GM12874 (cell line): ENCODE measurements around the gene EVPLL.

Experiments
- TF ChIP-seq, protein P1 (sequence below): IDR thresholded peaks from 2 replicates; pipeline ENCODE4 v1.5.1; 2011; ENCODE audit warnings: low read depth, mild to moderate bottlenecking, control low read depth, low read length, moderate library complexity; ENCODE audit not compliant: insufficient read depth

The EVPLL gene

DNA sequence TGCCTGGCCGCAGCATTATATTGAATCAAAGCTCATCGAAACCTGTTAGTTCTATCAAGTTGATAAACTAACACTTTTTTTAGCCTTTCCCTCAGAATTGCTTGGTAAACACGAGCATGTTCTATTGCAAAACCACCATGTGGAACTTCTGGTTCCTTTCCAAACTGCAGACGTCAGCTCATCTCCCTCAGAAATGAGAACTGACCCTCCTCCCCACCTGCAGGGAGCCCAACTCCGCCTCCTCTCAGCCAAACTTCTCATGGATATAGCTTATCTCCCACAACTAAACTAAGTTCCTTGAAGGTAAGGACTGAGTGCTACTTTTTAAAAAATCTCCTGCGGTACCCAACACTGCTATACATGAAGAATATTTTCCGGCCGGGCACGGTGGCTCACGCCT is 21.0 kb upstream of the EVPLL start:
- TF ChIP-seq, protein P1, sequence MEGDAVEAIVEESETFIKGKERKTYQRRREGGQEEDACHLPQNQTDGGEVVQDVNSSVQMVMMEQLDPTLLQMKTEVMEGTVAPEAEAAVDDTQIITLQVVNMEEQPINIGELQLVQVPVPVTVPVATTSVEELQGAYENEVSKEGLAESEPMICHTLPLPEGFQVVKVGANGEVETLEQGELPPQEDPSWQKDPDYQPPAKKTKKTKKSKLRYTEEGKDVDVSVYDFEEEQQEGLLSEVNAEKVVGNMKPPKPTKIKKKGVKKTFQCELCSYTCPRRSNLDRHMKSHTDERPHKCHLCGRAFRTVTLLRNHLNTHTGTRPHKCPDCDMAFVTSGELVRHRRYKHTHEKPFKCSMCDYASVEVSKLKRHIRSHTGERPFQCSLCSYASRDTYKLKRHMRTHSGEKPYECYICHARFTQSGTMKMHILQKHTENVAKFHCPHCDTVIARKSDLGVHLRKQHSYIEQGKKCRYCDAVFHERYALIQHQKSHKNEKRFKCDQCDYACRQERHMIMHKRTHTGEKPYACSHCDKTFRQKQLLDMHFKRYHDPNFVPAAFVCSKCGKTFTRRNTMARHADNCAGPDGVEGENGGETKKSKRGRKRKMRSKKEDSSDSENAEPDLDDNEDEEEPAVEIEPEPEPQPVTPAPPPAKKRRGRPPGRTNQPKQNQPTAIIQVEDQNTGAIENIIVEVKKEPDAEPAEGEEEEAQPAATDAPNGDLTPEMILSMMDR: no peak

DNA sequence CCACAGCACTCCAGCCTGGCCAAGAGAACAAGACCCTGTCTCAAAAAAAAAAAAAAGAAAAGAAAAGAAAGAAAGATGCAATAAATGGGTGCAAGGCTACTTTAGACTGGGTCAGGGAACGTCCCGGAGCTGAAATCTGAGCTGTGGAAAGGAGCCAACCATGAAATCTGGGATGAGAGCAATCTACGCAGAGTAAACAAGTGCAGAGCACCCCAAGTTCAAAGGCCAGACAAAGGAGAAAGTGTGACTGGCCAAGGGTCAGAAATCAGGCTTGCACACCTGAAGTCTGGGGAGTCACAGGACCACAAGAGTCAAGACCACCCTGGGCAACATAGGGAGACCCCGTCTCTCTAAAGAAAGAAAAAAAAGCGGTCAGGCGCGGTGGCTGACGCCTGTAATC is 17.1 kb upstream of the EVPLL start:
- TF ChIP-seq, protein P1: no peak

DNA sequence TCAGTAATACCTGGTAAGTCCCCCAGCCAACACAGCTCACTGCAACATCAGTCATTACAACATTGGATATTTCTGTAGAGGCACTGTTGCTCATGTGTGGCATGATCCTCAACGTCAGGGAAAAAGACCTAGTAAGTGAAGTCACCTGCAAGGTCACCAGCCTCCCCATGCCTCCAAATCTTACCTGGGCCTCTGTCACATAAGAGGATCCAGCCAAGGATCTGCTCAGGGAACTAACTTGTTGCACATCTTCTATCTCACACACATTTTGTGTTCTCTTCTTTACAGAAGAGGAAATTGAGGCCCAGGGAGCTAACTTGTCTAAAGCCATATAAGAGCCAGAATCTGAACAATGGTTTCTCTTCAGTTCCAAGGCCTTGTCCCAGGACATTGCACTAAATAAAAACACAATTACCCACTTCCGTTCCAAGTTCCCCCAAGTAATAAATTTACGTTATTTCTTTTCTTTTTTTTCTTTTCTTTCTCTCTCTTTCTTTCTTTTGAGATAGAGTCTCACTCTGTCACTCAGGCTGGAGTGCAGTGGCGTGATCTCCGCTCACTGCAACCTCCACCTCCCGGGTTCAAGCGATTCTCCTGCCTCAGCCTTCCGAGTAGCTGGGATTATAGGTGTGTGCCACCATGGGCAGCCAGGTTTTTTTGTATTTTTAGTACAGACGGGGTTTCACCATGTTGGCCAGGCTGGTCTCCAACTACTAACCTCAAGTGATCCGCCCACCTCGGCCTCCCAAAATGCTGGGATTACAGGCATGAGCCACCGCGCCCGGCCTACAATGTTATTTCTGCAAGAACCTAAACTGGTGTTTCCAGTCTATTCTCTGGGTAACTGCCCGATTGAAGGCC is 15.5 kb upstream of the EVPLL start:
- TF ChIP-seq, protein P1: no peak

GRCh38 chr17:18362698-18363100 is 14.9 kb upstream of the EVPLL start:
- TF ChIP-seq, protein P1: no peak

GRCh38 chr17:18363101-18364049 is 14.2 kb upstream of the EVPLL start, which contains the start of gene SHMT1:
Gene SHMT1 (minus strand): TSS chr17:18363550. CDS start chr17:18355981, 7,569 bp downstream.
- TF ChIP-seq, protein P1: no peak

DNA sequence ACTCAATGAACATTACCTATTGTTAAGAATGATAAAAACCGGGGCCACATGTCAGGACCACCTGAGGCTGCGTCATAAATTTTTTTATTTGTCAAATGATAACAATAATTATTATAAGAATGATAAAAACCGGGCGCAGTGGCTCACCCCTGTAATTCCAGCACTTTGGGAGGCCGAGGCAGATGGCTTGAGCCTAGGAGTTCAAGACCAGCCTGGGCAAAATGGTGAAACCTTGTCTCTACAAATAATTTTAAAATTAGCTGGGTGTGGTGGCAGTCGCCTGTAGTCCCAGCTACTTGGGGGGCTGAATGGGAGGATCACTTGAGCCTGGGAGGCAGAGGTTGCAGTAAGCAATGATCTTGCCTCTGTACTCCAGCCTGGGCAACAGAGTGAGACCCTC is 13.4 kb upstream of the EVPLL start:
- TF ChIP-seq, protein P1: no peak

GRCh38 chr17:18368946-18369345 is 8.6 kb upstream of the EVPLL start:
- TF ChIP-seq, protein P1: no peak
